ENCODE results near the gene FN3KRP. TPM values are rescaled to one million over a fixed set of nuclear protein-coding genes. Genes with fewer than 3 reads are reported as not detected.

Gene FN3KRP
- total and polyA plus RNA-seq, 2 of the 13 experiments (the other 11 are each of a cell fraction or from before 2014, with no cell fraction given) = 22.4 to 28.2 TPM

GRCh38 chr17:82753201-82753464, 36.6 kb downstream of the FN3KRP start:
- no peaks in the 10 kb centered on the region; a peak in 1 of 5 replicates for H3K27me3 ChIP-seq (ENCODE audit: control insufficient read depth in 1 of 2, insufficient read depth in 2 of 2, low read length in 2 of 2)
- CTCF ChIA-PET (ENCODE audit: low intra/inter-chr PET ratio, low total read pairs) = no interaction called here
- H3K79me2 ChIP-seq (ENCODE audit: insufficient read depth, low read length) = peaks cover 14% of the 10 kb centered on the region
- DNase-seq (ENCODE audit: low spot score) (no peak), FAIRE-seq (no peak), ATAC-seq (no peak)
- H3K27ac ChIP-seq (ENCODE audit: extremely low read length, insufficient read depth, low read length) = no peak overlapping the region
- BruUV-seq (replicated peaks) = TSS peak; percentile 24
- peaks cover 22% of the 10 kb centered on the region for H3K4me1 ChIP-seq (ENCODE audit: insufficient read depth, low read length)
- peak overlapping the region; percentile 73 to 98 (median 95) for H3K4me3 ChIP-seq (replicated peaks in 1 of 3; ENCODE audit: insufficient read depth in 1 of 3, low read depth in 2 of 3, low read length in 3 of 3)
- WGBS (ENCODE audit: low lambda C conversion rate) = 14% methylated on average over 8 of the region's 8 CpGs
- H3K9me3 ChIP-seq (ENCODE audit: low read length) = no peaks in the 10 kb centered on the region
- in situ Hi-C loops (cut with HindIII; ENCODE audit: extremely low pct_ligation_motif_present, low pct_unique_long_range_greater_than_20kb) = loop anchor here (5.0 kb wide), 1 partner anchor 36 kb away; the partner anchor contains the start of gene FN3KRP
- peaks cover 5 to 13% of the 10 kb centered on the region in 2 experiments; a peak in 4 of 5 replicates for H3K36me3 ChIP-seq (replicated peaks in 1 of 2; ENCODE audit: control insufficient read depth in 1 of 2, insufficient read depth in 2 of 2, low read length in 2 of 2)
- no peaks in the 10 kb centered on the region for H4K20me1 ChIP-seq (ENCODE audit: insufficient read depth, low read length)
- peak overlapping the region; percentile 75 for H3K4me2 ChIP-seq (ENCODE audit: low read depth, low read length)
- peak overlapping the region; percentile 76 for H3K9ac ChIP-seq (ENCODE audit: insufficient read depth, low read depth, low read length)
- POLR2A ChIA-PET = interaction anchor here (1.2 to 1.3 kb wide), 3 partner anchors 15 to 36 kb away, joined by 3 to 6 read pairs (median 5); partner anchors contain the start of genes FN3K and FN3KRP
- intact Hi-C loops (cut with micrococcal nuclease; ENCODE audit: unreplicated experiment) = loop anchor here (5.0 kb wide), 1 partner anchor 36 kb away; the partner anchor contains the start of gene FN3KRP
- no peak overlapping the region for H2AFZ ChIP-seq (ENCODE audit: low read length)
- TF ChIP-seq ELF4 (CRISPR knock-in tag; IDR thresholded peaks at IDR 0.05; ENCODE audit: borderline replicate concordance) (0 out of 2 replicates have a peak, but pooled peaks have one; percentile 30), TBX3 (IDR thresholded peaks at IDR 0.05; ENCODE audit: borderline replicate concordance) (no peak), PATZ1 (CRISPR knock-in tag; IDR thresholded peaks at IDR 0.05) (no peak; the same call in 1 of the 2 replicates), SNAPC4 (CRISPR knock-in tag; IDR thresholded peaks at IDR 0.05) (no peak), E2F5 (CRISPR knock-in tag; conservative IDR thresholded peaks at IDR 0.05) (no peak), SMAD9 (CRISPR knock-in tag; IDR thresholded peaks at IDR 0.05) (no peak), HDAC1 (CRISPR knock-in tag; IDR thresholded peaks at IDR 0.05) (no peak), ZNF605 (CRISPR knock-in tag; IDR thresholded peaks at IDR 0.05) (peak; percentile 69; the same call in 1 of the 2 replicates), ZNF430 (CRISPR knock-in tag; IDR thresholded peaks at IDR 0.05) (peak; percentile 43; the same call in 1 of the 2 replicates), ZNF253 (CRISPR knock-in tag; IDR thresholded peaks at IDR 0.05; ENCODE audit: borderline replicate concordance) (no peak), DDIT3 (CRISPR knock-in tag; IDR thresholded peaks at IDR 0.05) (no peak), SCMH1 (CRISPR knock-in tag; IDR thresholded peaks at IDR 0.05; ENCODE audit: borderline replicate concordance) (no peak), HDAC6 (IDR thresholded peaks at IDR 0.05; ENCODE audit: low read depth, low read length) (no peak), RFX3 (CRISPR knock-in tag; IDR thresholded peaks at IDR 0.05) (no peak), ZNF121 (CRISPR knock-in tag; IDR thresholded peaks at IDR 0.05) (peak; percentile 49; the same call in 1 of the 2 replicates)
